PC-3 (cell line): ENCODE results near the gene CHEK1.

Experiments used
- EZH2 ChIP-seq: fragments of 300-600 bp; sonication (generic); IDR thresholded peaks from one replicate; pipeline ENCODE4 v1.6.1; 2017; ENCODE audit warnings: antibody characterized with exemption, mild to moderate bottlenecking, low read length; ENCODE audit not compliant: unreplicated experiment
- EZH2phosphoT487 ChIP-seq: fragments of 300-600 bp; sonication (generic); IDR thresholded peaks from 2 replicates; pipeline ENCODE4 v1.6.1; 2018; ENCODE audit warnings: mild to moderate bottlenecking, antibody characterized with exemption, low read length, borderline replicate concordance
- TF ChIP-seq, protein P1 (sequence below): fragments of 300-600 bp; sonication (generic); conservative IDR thresholded peaks from 2 replicates; pipeline ENCODE4 v1.5.1; 2017; ENCODE audit warnings: antibody characterized with exemption, low read depth, mild to moderate bottlenecking, low read length

DNA sequence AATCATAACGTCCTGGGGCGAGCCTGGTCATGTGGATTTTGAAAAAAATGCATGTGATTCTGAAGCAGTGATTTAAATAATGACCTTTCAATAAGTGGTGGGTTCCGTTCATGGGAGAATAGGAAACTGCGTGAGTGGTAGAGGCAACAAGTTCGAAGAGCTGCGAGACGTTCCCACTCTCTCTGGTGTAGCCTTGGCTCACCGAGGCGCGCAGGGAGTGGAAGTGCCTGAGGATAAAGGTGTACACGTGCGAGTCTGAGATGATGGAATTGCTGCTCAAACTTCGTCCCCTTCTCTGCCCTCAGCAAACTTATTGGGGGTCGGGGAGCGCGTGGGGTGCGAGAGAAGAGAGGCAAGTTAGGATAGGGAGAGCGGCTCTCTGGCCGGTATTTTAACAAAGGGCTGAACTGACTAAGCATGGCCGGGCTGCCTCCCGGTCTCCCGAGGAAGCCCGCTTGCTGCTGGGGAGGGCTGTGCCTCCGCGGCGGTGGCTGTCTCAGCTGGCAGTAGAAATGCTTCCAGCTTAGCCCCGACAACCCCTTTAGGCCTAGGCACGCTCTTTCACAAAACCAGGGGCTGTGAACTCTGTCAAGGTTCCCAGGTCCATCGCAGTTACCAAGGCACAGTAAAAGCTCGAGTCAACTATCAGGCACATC lies 33.2 kb upstream of the CHEK1 start:
- TF ChIP-seq, protein P1, sequence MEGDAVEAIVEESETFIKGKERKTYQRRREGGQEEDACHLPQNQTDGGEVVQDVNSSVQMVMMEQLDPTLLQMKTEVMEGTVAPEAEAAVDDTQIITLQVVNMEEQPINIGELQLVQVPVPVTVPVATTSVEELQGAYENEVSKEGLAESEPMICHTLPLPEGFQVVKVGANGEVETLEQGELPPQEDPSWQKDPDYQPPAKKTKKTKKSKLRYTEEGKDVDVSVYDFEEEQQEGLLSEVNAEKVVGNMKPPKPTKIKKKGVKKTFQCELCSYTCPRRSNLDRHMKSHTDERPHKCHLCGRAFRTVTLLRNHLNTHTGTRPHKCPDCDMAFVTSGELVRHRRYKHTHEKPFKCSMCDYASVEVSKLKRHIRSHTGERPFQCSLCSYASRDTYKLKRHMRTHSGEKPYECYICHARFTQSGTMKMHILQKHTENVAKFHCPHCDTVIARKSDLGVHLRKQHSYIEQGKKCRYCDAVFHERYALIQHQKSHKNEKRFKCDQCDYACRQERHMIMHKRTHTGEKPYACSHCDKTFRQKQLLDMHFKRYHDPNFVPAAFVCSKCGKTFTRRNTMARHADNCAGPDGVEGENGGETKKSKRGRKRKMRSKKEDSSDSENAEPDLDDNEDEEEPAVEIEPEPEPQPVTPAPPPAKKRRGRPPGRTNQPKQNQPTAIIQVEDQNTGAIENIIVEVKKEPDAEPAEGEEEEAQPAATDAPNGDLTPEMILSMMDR, result no peak
- TF ChIP-seq EZH2phosphoT487, result no peak
- no peak for TF ChIP-seq EZH2
